Umbilical cord (tissue), 2 donors: ENCODE data around the gene ENDOU. TPM values are rescaled to one million over a fixed set of nuclear protein-coding genes. Genes with fewer than 3 reads are reported as not detected.

Source experiments
- DNase-seq: peaks from one replicate; pipeline ENCODE4 v3.0.0-alpha.2; 2015; ENCODE audit warnings: low spot score
- total RNA-seq: library from RNA; depleted of rRNA; stranded (reverse); fragments of >200 nt; gene quantifications from one replicate; pipeline ENCODE4 v1.2.3, GENCODE V29; 2014; ENCODE audit warnings: low replicate concordance; ENCODE audit not compliant: insufficient read depth

Gene ENDOU
- total RNA-seq, 1 donor from 2014 or later: 2.9 TPM

GRCh38 chr12:47744005-47744651 is 18.8 kb upstream of the ENDOU start:
- peak; percentile 51 for DNase-seq

- no peak for DNase-seq
Measured at GRCh38 chr12:47743311-47743860, 18.1 kb upstream of the ENDOU start.

- no peak for DNase-seq
Measured at GRCh38 chr12:47742253-47742825, 17.0 kb upstream of the ENDOU start.

GRCh38 chr12:47741340-47741703 is 16.0 kb upstream of the ENDOU start:
- DNase-seq: peak; percentile 34

- no peak for DNase-seq
Measured at GRCh38 chr12:47740606-47741339, 15.5 kb upstream of the ENDOU start.

GRCh38 chr12:47739979-47740378 is 14.7 kb upstream of the ENDOU start:
- DNase-seq: no peak

- no peak for DNase-seq
Measured at GRCh38 chr12:47739297-47739696, 14.0 kb upstream of the ENDOU start.

GRCh38 chr12:47737936-47738594 is 12.8 kb upstream of the ENDOU start:
- DNase-seq: no peak

GRCh38 chr12:47736877-47737676 is 11.8 kb upstream of the ENDOU start:
- DNase-seq: peak; percentile 76

GRCh38 chr12:47736216-47736615 is 10.9 kb upstream of the ENDOU start:
- DNase-seq: no peak

GRCh38 chr12:47735649-47736048 is 10.4 kb upstream of the ENDOU start:
- no peak for DNase-seq

GRCh38 chr12:47734725-47735480 is 9.6 kb upstream of the ENDOU start:
- DNase-seq: peak; percentile 47

- DNase-seq: no peak
Measured at GRCh38 chr12:47733142-47733541, 7.9 kb upstream of the ENDOU start.

GRCh38 chr12:47732504-47732903 is 7.2 kb upstream of the ENDOU start:
- DNase-seq: no peak

GRCh38 chr12:47731723-47732122 is 6.4 kb upstream of the ENDOU start:
- no peak for DNase-seq

- DNase-seq: no peak
Measured at GRCh38 chr12:47730341-47730744, 5.1 kb upstream of the ENDOU start.

GRCh38 chr12:47729233-47729632 is 3.9 kb upstream of the ENDOU start:
- DNase-seq: no peak

GRCh38 chr12:47725893-47726292 is 603 bp upstream of the ENDOU start:
- peak; percentile 55 for DNase-seq

- DNase-seq: no peak
Measured at GRCh38 chr12:47722941-47723631, 2.2 kb downstream of the ENDOU start.
